ENCODE measurements around the gene IL19.

DNA sequence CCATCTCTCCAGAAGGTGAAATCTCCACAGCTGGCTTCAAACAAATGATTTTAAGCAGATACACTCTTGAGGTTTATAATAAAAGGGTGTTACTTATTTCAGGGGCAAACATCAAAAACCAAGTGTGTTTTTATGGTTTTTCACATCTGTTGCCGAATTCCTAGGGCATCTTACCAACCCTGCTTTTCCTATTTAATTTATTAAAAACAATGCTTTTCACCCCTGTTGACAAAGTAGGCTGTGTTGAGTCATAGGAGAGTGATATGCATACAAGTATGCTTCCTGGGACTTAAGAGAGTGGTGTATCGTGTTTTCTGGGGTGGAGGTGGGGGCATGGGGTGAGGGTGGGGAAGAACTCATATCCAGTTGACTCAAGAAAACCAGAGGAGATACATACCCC, 65.5 kb downstream of the IL19 start:
- TF ChIP-seq CTCF (IDR thresholded peaks at IDR 0.05): no peak
- no peak for TF ChIP-seq POLR2A (IDR thresholded peaks at IDR 0.05)

Data from Peyer's patch (tissue), 4 donors.